ENCODE data around the gene RFX5.

DNA sequence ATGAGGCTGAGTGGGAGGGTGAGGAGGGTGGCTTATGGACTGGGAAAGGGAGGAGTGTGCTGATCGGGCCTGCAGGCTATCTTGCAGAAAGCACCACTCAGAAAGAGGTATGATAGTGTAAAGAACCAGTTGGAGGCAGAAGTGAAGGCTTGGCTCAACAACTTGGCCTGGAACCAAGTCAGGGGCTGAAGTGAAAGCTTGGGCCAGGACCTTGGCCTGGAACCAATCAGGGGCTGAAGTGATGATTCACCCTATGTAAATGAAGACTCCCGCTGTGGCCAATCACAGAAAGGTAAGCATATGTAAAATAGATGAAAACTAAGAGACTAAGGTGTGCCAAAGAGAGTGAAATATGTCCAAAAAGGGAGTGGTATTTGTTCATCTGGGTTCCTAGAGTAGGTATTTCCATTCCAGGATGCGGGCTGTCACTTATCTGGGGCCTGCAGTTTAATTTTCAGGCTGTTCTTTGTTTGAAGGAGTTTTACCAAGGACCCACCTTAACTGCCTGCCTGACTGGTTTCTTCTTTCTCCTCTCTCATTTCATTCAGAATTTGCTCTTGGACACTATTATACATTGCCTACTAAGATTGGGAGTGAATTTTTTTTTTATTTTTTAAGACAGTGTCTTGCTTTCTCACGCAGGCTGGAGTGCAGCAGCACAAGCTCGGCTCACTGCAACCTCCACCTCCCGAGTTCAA, 5.1 kb upstream of the RFX5 start:
- no peak for TF ChIP-seq CTCF (IDR thresholded peaks at IDR 0.05; ENCODE audit: insufficient read depth, low read length, poor library complexity, severe bottlenecking)
- no peak for TF ChIP-seq EZH2phosphoT487 (conservative IDR thresholded peaks at IDR 0.05; ENCODE audit: low read length)

Data from SU-DHL-6 (cell line).